GM12891 (cell line): ENCODE measurements around the gene ZNF516.
A peak's percentile ranks its signal among the peaks of the same experiment; 100 is the strongest.

ENCODE experiments used
- DNase-seq: peaks from one replicate; pipeline ENCODE4 v3.0.0; 2011; ENCODE audit warnings: low spot score; ENCODE audit not compliant: insufficient read length
- FAIRE-seq: peaks from 2 replicates; lab custom pipeline; 2011; peaks lifted over from hg19 to GRCh38; lab: Jason Lieb, UNC
- PAX5 ChIP-seq: IDR thresholded peaks from 2 replicates; pipeline ENCODE4 v1.6.1; 2011; ENCODE audit warnings: low read length, moderate library complexity, mild to moderate bottlenecking; ENCODE audit not compliant: insufficient read depth, severe bottlenecking
- POLR2A ChIP-seq: IDR thresholded peaks from 2 replicates; pipeline ENCODE4 v1.6.1; 2011; ENCODE audit warnings: low read depth, low read length, control low read depth
- POLR2AphosphoS5 ChIP-seq: IDR thresholded peaks from 2 replicates; pipeline ENCODE4 v1.6.1; 2011; ENCODE audit warnings: low read depth, low read length, control low read depth
- POU2F2 ChIP-seq: IDR thresholded peaks from 2 replicates; pipeline ENCODE4 v1.6.1; 2011; ENCODE audit warnings: low read depth, mild to moderate bottlenecking, control low read depth, low read length, moderate library complexity
- SPI1 ChIP-seq: IDR thresholded peaks from 2 replicates; pipeline ENCODE4 v1.6.1; 2011; ENCODE audit warnings: low read depth, low read length, control low read depth
- TAF1 ChIP-seq: IDR thresholded peaks from 2 replicates; pipeline ENCODE4 v1.6.1; 2011; ENCODE audit warnings: low read depth, low read length, control low read depth

ZNF516 gene

DNA sequence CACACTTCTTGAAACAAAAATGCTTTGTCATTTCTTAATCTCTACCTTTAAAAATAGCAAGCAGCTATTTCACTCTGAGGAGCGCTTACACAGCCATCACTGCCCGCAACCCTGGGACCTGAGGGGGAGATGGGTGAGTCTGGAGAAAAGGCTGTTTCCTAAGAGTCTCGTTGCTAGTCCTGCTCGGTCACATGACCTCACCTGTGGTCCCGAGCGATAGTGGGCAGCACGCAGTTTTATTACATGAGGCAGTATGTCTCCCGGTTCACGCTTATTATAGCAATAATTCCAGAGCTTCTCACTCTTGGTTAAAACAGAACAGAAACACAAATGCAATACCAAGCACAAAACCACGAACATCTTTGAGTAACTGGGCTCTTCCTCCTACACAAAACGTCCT lies 105.3 kb downstream of the ZNF516 start:
- no peak for TF ChIP-seq TAF1
- no peak for TF ChIP-seq SPI1
- TF ChIP-seq POLR2AphosphoS5: no peak
- no peak for TF ChIP-seq POLR2A
- TF ChIP-seq PAX5: no peak
- FAIRE-seq (peak; percentile 28), DNase-seq (no peak)

DNA sequence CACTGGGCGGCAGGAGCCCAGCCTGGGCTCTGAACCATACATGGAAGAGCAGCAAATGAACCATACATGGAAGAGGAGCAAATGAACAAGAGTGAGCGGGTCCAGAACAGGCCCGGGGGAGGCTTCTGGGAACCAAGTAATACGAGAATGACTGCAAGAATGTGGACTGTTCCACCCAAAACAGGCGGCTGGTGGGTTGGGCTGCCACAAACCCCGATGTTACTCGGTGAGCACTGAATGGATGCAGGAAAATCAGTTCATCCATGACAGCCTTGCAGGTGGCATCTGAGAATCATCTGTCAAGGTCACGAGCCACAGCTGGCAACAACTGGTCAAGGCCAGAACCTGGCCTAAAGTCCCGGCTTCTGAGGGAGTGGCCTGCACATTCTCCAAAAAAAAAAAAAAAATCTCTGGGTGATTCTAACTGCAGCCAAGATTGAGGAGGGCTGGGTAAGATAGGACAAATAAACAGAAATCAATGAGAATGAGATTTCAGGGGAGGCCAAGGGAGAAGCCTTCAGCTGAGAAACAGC lies 106.1 kb downstream of the ZNF516 start:
- FAIRE-seq: no peak
- no peak for DNase-seq

DNA sequence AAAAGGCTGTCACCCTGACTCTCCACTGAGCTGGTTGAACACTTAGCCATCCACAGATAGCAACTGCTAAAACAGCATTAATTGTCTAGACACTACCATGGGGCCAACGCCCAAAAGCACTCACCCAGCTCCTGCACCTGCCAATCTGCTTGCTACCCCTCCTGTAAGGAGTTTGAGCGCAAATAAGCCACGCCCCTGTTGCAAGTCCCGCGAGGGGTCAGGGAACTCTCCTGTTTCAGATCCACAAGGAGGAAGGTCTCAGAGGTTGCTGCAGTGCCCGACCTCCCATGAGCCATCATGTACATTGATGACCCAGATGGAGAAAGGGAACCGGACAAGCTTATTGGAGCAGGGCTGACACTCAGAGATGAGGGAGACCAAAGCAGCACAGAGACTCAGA lies 106.8 kb downstream of the ZNF516 start:
- no peak for DNase-seq
- no peak for FAIRE-seq
- TF ChIP-seq POU2F2 (no peak), TAF1 (no peak), SPI1 (no peak), PAX5 (no peak), POLR2A (no peak), POLR2AphosphoS5 (no peak)

More for the DNA sequence above, 106.1 kb downstream of the ZNF516 start:
- TF ChIP-seq POLR2AphosphoS5 (no peak), POU2F2 (no peak), SPI1 (no peak), POLR2A (no peak), TAF1 (no peak), PAX5 (no peak)

DNA sequence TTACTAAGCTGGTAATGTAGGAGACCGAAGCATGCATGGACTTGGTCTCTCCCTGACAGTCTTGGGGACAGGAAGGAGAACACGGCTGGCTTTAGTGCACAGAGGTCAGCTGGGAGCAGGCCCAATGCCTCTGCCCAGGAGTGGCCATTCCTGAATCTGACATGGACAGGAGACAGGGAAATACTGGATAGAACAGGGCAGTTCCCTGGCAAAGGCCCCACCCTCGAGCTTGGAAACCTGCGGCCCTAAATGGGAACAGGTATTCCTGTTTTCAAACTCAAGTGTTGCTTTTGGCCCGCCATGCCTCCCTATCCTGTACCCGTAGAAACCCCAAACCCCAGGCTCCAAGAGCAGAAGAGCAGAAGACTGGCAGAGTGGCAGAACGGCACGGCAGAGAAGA lies 107.4 kb downstream of the ZNF516 start:
- TF ChIP-seq POLR2AphosphoS5: no peak
- no peak for TF ChIP-seq POLR2A
- no peak for TF ChIP-seq SPI1
- no peak for TF ChIP-seq PAX5
- TF ChIP-seq POU2F2: no peak
- no peak for TF ChIP-seq TAF1
- DNase-seq: no peak
- no peak for FAIRE-seq

DNA sequence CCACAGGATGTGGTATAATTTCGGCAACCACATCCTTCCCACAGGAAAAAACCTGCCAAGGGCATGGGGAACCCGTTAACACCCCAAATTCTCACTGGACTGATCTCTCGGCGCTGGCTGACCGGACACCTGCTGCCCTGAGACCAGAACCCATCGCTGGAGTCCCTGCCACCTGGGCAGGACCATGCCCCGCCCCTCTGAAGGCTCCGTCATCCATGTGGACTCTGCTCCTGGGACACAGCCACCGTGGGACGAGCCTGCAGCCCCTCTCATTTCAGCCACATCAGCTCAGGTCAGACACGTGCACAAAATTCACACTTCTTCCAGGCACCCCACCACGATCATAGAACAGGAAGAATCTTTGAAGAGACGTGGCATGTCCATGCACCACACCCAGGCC lies 108.2 kb downstream of the ZNF516 start:
- TF ChIP-seq PAX5 (no peak), TAF1 (no peak), POU2F2 (no peak), SPI1 (no peak)
- DNase-seq: no peak
- no peak for FAIRE-seq

DNA sequence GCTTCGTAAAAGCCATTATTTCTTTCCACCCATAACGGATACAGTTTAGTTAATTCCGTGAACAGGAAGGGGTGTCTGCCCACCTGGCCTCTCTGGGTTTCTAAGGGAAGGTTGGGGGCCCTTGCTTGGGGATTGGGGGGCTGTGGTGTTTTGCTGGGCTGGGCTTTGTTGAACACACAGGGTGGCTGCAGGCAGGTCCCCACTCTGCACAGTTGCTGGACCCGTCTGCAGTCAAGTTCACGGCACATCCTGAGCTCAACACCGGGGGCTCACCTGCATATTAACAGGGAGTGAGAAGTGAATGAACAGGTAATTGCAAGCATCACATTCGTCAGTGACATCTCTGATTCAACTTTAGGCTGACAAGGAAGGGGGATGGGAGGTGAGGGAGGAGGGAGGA lies 109.0 kb downstream of the ZNF516 start:
- DNase-seq (no peak), FAIRE-seq (no peak)
- TF ChIP-seq TAF1 (no peak), POU2F2 (no peak), SPI1 (no peak), POLR2AphosphoS5 (no peak), POLR2A (no peak), PAX5 (no peak)

DNA sequence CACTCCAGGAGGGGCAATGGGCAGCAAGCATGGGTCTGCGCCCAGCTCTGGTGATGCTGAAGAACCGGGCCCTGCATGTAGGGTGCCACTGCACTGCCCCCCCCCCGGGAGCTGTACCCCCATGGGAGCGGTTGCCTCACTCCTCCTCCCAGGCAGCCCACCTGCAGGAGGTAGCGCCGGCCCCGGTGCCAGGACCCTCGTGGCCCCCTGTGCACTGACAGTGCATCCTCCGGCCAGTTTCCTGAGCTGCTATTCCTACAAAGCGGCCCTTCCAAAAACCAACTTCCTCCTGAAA lies 109.4 kb downstream of the ZNF516 start:
- no peak for DNase-seq
- TF ChIP-seq PAX5 (no peak), POLR2AphosphoS5 (no peak), POU2F2 (no peak), SPI1 (no peak)
- no peak for FAIRE-seq

DNA sequence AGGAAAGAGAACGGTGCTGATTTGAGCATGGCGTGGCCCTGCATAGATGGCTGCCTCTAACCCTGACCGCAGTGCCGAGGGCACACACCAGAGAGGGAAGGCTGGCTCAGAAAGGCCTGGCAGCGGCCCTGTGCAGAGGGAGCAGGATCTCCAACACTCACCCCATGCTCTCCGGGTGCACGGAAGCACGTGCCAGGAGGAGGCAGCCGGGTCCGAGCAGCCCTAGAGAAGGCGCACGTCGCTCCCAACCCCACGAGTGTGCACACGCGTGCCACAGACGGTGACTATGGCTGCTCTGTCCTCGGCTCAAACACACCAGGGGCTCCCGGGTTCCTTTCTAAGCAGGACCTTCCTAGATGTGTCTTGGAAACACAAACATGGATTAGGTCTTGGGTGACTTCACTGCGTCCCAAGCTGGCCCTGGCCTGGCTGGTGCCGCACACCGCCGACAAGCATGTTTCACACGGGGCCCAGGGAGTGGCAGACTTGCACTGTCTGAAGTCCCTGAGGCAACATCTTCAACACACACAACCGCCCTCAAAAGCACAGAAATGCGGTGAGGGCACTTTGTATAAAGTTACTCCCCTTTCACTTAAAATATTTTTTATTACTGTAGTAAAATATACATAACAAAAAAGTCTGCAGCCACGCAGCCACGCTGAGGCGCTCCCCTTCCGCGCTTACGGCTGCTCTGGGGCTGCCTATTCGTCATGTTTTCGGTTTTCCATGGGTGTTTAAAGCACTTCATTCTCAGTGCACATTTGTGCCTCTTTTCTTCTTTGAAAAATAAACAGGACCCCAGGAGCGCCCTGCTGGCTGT lies 110.0 kb downstream of the ZNF516 start:
- TF ChIP-seq POLR2A (no peak), SPI1 (no peak), PAX5 (no peak), POLR2AphosphoS5 (no peak), POU2F2 (no peak), TAF1 (no peak)
- DNase-seq (no peak), FAIRE-seq (no peak)

DNA sequence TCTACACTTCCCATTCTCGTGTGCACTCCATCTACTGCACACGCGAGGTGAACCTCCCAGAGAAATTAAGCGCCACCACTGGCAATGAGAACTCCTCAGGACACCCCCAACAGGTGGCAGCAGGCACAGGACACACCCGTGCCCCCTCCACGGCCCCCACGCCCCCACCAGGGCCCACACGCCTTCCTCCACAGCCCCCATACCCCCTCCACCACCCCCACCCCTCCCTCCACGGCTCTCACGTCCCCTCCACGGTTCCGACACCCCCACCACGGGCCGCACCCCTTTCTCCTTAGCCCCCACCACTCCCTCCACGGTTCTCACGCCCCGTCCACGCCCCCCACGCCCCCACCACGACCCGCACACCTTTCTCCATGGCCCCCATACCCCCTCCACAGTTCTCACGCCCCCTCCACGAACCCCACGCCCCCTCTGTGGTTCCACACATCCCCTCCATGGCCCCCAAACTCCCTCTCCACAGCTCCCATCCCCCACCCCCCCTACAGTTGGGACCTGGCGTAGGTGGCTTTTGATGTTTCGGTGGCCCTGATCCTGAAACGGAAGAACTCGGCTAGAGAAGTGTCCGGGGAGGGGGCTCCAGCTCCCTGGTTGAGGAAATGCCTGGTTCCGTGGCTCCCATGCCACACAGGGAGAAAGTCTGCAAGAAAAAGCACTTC lies 110.8 kb downstream of the ZNF516 start:
- DNase-seq (no peak), FAIRE-seq (no peak)
- TF ChIP-seq POLR2AphosphoS5 (no peak), SPI1 (no peak), POU2F2 (no peak), POLR2A (no peak), TAF1 (no peak), PAX5 (no peak)

DNA sequence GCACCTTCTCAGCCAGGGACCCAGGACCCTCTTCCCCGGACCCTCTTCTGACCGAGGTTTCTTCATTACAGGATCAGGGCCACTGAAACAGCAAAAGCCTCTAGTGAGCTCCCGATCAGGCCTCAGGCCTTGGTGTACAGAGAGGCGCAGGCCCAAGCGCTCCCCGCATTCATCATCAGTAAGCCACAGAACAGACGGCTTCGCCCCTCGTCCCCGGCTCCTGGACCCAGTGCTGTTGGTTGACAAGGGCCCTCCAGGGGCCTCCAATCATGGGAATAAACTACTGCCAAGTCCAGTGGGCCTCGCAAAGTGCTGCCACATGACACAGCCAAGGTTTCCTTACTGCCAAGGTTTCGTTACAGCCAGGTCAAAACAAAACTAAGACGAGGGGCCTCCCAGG lies 111.4 kb downstream of the ZNF516 start:
- FAIRE-seq (no peak), DNase-seq (no peak)
- TF ChIP-seq POLR2AphosphoS5 (no peak), POU2F2 (no peak), SPI1 (no peak), PAX5 (no peak), POLR2A (no peak), TAF1 (no peak)
